NCI-H2029 treated with DMSO at 0.1 percent for 48 hours (cell line): ENCODE measurements around the gene HNRNPLL.
"Not testable (repeated sequence)": the region's sequence is repeated elsewhere in the genome, so short reads cannot be mapped to it uniquely, and the experiment has no call there.

Experiments
- DNase-seq: peaks from one replicate; lab custom pipeline; 2025; lab: John Stamatoyannopoulos, UW

The HNRNPLL gene

DNA sequence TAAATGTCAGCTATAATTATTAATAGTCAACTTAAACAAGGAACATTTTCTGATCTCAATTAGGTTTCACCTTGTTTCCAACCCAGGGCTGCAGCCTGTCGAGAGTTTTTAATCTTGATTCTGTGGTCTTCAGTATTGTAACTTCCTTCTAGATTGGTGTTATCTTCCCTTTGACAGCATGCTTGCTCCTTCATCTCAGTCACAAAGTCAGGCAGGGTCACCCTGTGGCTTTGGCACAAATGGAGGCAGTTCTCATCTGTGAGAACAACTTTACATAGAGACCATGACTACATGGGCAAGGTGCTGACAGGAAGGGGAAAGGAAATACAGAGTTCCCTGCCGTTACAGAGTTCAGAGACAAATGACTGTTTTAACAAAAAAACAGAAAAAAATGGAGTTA is 50.5 kb downstream of the HNRNPLL start:
- no peak for DNase-seq

DNA sequence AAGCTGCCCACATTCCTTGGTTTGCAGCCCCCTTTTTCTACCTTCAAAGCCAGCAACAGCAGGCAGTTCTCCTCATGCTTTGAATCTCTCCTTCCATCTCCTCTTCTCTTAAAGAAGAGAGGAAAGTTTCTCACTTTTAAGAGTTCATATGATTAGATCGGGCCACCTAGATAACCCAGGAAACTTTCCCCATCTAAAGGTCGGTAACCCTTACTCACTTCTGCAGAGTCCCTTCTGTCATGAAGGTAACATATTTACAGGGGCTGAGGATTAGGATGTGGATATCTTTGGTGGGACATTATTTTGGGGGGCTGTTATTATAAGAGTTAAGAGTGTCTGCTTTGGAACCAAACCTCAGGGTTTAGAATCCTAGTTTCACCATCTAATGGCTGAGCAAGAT is 51.0 kb downstream of the HNRNPLL start:
- no peak for DNase-seq

DNA sequence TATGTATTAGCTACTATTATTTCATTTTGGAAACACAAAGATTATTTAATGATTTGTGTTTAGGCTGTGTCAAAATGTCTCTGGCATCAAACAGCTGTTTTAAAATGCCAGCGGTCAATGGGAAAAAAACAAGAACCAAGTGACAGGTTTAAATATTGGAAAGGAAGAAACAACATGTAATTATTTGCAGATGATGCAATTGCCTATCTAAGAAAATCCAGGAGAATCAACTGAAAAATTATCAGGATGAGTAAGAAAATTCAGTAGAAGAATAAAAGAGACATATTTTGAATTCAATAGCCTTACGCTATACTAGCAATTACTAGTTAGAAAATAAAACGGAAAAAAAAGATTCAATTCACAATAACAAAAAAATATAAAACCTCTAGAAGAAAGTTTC is 51.6 kb downstream of the HNRNPLL start:
- no peak for DNase-seq

DNA sequence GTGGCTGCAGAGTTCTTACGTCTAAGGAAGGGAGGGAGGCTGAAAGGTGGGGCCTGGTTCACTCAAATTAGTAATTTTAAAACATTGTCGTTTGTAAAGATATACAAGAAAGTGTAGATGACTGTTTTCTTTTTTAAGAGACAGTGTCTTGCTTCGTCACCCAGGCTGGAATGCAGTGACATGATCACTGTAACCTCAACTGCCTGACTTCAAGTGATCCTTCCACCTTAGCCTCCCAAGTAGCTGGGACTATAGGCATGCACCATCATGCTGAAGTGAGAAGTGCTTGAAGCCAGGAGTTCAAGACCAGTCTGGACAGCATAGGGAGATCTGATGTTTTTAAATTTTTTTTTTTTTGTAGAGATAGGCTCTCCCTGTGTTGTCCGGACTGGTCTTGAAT is 52.9 kb downstream of the HNRNPLL start:
- no peak for DNase-seq

DNA sequence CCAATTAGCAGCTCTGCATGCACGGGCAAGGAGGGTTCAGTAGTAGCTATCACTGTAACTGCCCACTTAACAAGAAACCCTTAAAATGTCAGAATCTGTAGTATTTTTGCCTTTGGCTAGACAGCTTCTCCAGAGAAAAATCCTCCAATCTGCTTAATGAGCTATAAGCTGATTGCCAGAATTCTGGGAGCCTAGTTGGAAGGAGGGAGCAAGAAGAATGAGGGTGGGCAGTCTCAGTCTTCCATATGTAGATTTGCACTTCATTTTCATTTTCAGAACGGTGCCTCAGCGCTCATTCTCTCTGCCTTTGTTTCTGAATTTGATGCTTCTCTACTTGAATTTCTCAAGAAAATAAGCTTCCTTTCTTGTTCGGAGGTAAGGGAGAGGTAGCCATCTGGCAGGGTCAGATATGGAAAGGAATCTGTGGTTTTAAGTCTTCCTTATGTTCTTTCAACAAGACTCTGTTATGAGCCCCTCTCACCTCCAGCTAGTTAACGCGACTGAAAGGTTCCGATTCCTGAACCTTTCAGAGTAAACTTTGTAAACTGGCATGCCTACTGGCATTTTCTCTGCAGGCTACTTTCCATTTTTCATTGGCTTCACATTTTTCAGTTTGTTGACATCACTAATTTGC is 53.5 kb downstream of the HNRNPLL start:
- DNase-seq, result no peak

DNA sequence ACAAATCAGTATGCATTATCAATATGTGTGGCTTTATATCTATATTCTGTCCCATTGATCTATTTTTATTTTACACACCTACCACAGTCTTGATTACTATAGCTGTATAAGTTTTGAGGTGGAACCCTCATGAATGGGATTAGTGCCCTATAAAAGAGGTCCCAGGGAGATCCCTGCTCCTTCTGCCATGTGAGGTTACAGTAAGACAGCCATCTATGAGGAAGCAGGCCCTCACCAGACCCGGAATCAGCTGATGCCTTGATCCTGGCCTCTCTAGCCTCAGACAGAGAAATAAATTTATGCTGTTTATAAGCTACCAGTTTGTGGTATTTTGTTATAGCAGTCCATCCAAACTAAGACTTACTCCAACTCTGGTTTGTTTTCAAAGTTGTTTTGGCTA is 54.9 kb downstream of the HNRNPLL start:
- no peak for DNase-seq

DNA sequence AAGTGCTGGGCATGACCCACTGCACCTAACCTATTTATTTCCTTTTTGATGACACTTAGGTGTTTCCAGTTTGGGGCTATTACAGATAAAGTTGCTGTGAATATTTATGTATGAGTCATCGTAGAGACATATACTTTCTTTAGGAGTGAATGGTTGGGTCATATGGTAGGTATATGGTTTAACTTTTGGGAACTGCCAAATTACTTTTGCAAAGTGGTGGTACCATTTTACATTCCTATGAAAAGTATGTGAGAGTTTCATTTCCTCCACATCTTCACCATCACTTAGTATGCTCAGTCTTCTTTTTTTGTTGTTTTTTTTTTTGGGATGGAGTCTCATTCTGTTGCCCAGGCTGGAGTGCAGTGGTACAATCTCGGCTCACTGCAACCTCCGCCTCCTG is 56.1 kb downstream of the HNRNPLL start:
- DNase-seq, result no peak

DNA sequence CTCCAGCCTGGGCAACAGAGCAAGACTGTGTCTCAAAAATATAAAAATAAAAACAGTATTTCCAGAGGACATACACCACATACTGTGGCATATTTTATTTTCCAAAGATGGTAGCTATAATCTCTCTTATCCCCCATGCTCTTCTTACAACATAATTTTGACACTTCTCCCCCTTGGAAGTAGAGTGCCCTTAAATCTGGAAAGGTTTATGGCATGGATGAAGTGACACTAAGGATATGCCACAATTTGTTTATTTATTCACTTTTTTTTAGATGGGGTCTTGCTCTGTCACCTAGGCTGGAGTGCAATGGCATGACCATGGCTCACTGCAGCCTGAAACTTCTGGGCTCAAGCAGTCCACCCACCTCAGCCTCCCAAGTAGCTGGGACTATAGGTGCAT is 56.7 kb downstream of the HNRNPLL start:
- no peak for DNase-seq

DNA sequence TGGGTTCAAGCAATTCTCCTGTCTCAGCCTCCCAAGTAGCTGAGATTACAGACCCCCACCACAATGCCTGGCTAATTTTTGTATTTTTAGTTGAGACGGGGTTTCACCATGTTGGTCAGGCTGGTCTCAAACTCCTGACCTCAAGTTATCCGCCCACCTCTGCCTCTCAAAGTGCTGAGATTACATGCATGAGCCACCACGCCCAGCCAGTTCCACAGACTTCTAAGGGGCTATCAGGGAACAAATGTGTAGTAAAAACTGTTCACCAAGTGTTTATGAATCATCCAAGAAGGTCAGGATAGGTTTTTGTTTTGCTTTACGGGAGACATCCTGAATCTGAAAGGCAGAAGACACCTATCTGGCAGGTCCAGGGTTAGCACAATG is 60.5 kb downstream of the HNRNPLL start:
- DNase-seq, result not testable (repeated sequence)

DNA sequence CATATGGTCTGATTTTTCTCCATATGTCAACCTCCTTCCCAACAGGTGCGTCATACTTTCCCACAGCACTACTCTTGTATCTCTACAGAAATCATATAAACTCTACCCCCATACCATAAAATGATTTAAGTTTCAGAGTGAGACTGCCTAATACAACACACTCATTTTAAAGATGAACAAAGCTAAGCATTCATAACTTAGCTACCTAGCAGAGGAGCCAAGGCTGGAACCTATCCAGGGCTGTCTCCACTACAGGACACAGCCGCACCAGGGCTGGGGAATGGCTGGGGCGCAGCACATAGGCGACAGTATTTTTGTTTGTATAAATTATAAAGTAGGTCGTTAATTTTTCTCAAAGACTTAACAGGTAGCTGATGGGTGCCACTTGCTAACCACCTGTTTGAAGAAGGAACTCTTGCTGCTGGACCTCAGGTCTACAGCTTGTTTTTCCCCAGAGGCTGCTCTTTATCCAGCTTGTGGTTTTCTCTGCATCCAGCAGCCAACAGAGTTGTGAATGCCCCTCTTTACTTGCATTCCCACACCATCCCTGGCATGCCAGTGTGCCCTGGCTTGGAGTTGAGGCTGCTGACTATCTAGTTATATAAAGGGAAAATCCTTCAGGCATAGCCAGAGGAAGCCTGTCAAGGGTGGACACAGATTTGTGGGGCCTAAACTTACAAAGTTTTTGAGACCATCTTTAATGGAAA is 62.0 kb downstream of the HNRNPLL start:
- no peak for DNase-seq

DNA sequence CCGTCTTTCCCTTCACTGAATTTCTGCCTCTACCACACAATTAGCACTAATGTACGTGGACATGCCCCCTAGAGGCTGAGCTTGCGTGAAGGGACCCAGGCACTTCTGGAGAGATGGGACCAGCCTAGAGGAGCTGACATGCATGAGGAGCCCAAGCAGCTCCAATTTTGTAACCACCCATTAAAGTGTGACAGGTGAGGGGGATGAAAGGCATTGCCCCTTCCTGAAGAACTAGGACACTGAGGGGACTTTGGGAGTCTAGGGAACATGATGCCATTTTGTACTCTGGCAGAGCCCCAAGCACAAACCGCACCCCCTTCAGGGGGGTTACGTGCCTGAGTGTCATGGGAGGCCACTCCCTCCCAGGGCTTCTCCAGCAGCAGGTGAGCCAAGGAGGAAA is 63.6 kb downstream of the HNRNPLL start:
- DNase-seq, result no peak

DNA sequence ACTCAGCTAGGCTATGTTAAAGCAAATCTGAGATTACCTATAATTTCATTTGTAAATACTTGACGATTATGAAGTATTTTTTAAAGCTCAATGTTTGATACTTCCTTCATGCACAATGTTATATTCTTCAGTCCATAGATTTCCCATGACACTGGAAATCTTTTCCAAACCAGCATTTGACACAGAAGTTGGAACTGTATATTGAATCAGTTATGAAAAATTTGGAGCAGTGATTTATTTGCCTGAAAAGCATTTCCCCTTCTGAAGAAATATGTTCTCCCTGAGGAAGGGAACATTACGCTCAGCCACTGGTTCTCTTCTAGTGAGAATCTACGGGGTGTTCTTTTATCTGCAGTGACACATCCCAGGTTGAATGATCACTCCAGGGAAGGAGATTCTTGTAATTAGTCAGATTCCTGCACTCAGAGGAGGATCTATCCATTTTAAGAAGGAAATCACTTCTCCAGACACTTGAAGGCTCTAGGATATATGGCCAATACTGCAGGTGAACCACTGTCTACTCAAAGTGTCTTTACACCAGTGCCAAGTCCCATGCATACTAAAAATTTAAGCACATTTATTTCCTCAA is 64.7 kb downstream of the HNRNPLL start:
- no peak for DNase-seq

DNA sequence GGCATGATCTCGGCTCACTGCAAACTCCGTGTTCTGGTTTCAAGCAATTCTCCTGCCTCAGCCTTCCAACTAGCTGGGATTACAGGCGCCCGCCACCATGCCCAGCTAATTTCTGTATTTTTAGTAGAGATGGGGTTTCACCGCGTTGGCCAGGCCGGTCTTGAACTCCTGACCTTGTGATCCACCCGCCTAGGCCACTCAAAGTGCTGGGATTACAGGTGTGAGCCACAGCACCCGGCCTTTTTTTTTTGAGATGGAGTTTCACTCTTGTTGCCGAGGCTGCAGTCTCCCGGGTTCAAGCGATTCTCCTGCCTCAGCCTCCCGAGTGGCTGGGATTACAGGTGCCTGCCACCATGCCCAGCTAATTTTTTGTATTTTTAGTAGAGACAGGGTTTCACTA is 65.4 kb downstream of the HNRNPLL start:
- DNase-seq, result not testable (repeated sequence)

DNA sequence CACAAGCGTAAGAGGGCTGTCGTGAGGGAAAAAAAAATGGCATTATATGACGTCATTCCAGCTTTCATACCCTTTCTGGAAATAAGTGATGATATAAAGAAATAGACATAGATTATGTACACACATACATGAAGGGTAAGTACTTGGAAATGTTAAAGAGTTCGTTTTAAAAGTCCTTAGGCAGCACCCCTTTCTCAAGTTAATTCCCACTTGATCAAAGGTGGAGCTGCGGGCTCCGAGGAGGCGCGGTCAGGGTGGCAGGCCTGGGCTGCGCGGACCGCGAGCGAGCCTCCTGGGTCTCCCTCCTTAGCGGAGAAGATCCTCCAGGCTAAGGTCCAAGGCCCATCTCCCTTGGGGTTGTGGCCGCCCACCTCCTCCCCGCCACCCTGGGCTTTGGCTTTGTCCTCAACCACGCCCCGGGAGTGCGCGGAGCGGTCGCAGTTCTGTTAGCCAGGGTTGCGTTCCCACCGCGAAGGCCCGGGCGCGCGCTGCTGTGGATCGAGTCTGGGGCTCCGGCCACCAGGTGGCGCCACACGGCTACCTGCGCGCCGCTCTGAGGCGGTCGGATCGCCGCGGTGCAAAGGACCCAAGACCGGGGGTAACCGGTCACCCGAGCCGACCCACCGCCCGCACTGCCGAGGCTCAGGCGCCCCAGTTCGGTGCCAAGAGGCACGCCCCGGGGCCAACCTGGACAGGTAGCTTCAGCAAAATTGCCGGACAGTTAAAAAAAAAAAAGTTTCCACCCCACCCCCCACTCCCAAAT is 66.8 kb downstream of the HNRNPLL start:
- no peak for DNase-seq

DNA sequence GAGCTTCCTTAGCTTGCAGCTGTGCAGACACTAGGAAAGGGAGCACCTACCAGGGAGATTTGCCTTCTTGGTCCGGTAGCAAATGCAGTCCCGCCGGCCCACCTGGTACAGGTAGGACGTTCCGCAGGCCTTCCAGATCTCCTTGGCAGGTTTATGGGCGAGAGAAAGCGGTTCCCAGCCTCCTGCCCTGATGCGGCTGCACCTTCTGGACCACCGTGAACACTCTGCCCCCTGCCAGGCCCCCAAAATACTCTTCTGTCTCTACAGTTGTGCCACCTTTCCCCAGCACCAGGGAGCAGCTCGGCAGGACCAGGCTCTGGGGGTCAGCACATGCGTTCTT is 67.4 kb downstream of the HNRNPLL start:
- DNase-seq, result no peak

DNA sequence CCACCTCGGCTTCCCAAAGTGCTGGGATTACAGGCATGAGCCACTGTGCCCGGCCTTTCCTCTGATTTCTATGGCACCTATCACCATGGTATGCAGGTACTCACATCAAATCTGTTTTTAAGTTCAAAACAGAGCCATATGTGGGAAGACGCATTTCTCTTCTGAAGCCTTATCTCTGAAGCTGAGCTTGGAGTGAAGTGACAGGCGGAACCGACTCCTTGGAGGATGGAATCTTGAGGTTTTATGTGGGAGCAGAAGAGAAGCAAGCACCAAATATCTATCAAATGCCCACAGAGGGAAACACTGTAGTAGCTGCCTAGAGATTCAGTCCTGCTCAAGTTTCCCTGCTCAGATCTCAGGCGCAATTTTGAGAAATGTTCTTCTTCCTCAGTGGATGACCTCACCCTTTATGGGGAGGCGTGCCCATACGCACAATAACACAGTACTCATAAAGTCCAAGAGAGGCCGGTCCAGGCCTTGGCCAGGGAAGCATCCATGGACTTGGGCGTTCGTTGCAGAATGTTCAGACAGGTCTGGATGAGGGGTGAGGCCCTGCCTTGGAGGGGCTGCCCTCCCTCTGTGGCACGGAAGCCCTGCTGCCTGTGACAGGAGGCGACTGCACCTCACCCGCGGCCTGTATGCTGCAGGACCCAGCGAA is 67.9 kb downstream of the HNRNPLL start:
- no peak for DNase-seq

DNA sequence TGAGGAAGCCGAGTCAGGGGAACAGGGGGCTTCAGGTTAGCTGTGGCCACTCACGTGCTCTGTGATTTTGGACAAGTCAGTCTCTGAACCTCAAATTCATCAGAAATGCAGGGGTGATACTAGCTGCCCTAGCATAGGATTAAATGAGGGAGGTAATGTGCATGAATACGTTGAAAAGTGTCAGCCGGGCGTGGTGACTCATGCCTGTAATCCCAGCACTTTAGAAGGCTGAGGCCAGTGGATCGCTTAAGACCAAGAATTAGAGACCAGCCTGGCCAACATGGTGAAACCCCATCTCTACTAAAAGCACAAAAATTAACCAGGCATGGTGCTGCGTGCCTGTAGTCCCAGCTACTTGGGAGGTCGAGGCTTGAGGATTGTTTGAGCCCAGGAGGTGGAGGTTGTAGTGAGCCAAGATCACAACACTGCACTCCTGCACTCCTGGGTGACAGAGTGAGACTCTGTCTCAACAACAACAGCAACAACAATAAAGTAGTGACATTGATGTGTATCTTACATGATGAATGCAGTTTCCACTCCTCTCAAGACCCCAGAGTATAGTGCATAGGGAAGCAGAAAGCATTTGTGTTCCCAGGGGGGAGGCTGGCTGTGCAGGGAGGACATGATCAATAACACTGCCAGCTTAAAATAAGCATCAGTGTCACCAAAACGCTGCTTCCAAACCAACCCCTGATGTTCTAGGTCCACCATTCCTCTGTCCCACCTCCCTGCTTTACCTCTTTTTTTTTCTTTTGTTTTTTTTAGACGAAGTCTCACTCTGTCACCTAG is 68.8 kb downstream of the HNRNPLL start:
- DNase-seq, result no peak

DNA sequence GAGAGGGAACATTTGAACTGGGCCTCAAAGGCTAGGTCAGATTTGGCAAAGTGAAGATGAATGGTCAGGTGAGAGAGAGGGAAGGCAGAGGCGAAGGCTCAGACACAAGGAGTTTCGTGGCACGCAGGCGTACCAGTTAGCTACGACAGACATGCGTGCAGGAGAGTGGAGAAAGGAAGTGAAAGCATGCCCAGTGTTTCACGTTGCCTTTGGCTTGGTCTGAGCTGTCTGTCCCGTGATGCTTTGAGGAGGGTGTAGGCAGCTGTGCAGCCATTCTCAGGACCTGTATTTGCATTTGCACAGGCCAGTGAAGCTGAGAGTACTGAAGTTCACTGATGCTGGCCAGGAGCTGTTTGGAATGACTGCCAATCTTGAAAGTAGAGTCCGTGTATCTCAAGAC is 69.5 kb downstream of the HNRNPLL start:
- DNase-seq, result no peak

DNA sequence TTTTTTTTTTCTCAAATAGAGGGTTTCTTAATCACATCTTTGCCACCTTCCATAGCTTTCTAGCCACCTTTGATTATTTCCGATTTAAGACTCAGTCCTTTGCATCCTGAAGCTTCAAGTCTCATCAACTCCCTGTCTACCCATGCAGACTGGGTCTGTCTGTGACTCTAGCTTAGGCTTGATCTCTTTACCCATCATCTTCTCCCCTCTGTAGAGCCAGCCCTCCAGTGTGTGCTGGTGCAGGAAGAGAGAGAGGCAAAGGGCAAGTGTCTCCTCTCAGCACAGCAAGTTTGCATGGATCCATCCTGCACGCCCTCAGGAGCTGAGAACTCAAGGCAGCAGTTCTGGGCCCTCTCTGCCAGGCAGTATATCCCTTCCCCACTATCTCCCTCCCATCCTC is 70.4 kb downstream of the HNRNPLL start:
- no peak for DNase-seq

DNA sequence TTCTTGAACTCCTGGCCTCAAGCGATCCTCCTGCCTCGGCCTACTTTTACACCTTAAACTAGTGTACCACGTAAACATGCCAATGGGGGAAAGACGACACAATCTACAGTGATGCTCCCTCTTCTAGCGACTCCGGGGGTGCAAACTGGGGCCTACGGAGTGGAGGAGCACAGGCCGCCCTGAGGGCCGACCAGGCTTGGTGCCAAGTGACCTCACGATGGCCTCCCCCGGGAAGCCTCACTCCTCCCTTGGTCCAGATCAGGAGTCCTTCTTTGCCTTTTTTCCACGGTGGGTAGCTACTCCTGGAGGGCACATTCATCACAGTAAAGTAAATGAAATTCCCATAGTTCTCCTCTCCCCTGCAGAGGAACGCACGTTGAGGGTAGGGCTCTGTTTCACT is 73.5 kb downstream of the HNRNPLL start:
- no peak for DNase-seq

DNA sequence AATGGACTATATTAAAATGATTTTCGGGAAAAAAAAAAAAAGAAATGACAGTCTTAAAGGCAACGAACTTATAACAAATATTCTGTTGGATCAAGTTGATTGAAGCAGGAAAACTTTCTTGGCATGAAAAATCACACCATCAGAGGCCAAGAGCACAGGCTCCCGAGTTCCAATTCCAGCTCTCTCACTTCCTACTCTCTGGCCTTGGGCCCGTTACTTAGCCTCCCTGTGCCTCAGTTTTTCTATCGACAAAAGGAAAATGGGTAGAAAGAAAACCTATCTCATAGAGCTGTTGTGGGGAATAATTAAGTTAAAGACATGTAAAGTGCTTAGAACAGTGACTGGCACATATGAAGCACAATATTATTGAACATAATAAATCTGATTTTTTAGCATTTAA is 74.2 kb downstream of the HNRNPLL start:
- DNase-seq, result no peak

DNA sequence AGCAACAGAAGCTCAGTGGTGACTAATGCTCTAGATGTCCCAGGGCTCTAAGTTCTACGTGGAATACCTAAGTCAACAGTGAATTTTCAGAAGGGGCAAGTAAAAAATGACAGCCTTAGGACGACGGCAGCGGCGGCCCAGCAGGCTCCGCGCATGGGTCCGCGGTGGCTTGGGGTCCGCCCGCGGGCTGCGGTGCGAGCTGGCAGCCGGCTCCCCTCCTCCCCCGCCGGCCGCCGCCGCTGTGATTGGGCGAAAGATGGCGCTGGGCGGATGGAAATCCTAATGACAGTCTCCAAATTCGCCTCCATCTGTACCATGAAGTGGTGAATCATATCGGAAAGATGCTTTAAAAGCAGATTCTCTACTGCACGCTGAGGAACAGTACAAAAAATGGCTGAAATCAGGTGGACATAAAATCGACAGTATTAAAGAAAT is 74.7 kb downstream of the HNRNPLL start:
- DNase-seq, result no peak
